Colonic mucosa (tissue), 4 donors: Measurements from ENCODE around the gene ANGPTL8. TPM values are rescaled to one million over a fixed set of nuclear protein-coding genes. Genes with fewer than 3 reads are reported as not detected.

Experiments used
- DNase-seq: peaks from one replicate; pipeline ENCODE4 v3.0.0-alpha.2; 2020
- H3K27ac ChIP-seq: fragments of 200-600 bp; one replicate; pipeline ENCODE4 v1.8.0; 2021
- H3K27me3 ChIP-seq: fragments of 200-600 bp; one replicate; pipeline ENCODE4 v1.8.0; 2021
- H3K36me3 ChIP-seq: fragments of 200-600 bp; one replicate; pipeline ENCODE4 v1.8.0; 2021
- H3K4me1 ChIP-seq: fragments of 200-600 bp; one replicate; pipeline ENCODE4 v1.8.0; 2021; ENCODE audit warnings: mild to moderate bottlenecking
- H3K4me3 ChIP-seq: fragments of 200-600 bp; one replicate; pipeline ENCODE4 v1.8.0; 2021
- H3K9ac ChIP-seq, 2 donors: one replicate each; pipeline ENCODE4 v1.7.0; 2013; ENCODE audit warnings: control low read depth in 2 of 2, low read depth in 2 of 2, low read length in 2 of 2
- H3K9me3 ChIP-seq: fragments of 200-600 bp; one replicate; pipeline ENCODE4 v1.8.0; 2021
- intact Hi-C: fragments of 100-400 bp; cut with DNase I; formaldehyde crosslinking; loops from one replicate; pipeline ENCODE4 v1.14.1; 2022
- total RNA-seq, 2 donors: library from RNA; stranded (reverse); fragmentation: NEBNext Ultra II Directional in 1 of 2; extraction: Animal tissue kit (Norgen Biotek cat#: 25700) in 1 of 2; gene quantifications; one replicate each; pipeline ENCODE4 v1.2.1, GENCODE V29; 2021
- TF ChIP-seq, protein P1 (sequence below): fragments of 200-600 bp; IDR thresholded peaks from one replicate; pipeline ENCODE4 v1.8.0; 2022; ENCODE audit warnings: antibody characterized with exemption, mild to moderate bottlenecking
- donor health status: healthy.
- donor health status: DM: no; HTN: no; CAD: no.
- donor health status: DM: no; HTN: no; CAD: no.

The ANGPTL8 gene
- total RNA-seq, 2 donors from 2014 or later = not detected

DNA sequence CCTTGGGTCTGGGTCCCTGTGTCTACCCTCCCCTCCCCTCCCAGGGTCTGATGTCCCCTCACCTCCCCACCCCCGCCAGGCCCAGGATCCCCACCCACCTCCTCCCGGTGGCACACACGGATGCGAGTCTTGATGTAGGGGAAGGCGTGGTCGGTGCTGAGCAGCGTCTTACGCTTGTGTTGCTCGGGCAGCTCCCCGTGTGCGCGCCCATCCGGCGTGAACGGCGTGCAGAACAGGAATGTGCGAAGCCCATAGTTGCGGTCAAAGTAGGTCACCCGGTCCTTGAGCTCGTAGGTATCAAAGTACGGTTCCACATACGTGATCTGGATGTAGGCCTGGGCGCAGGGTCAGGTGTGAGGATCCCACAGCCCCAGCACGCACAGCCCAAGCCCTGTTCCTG, 37.6 kb upstream of the ANGPTL8 start:
- Histone ChIP-seq H3K9ac (no peak overlapping the region), H3K4me1 (no peaks in the 10 kb centered on the region), H3K36me3 (no peaks in the 10 kb centered on the region), H3K9me3 (no peaks in the 10 kb centered on the region), H3K27ac (no peak overlapping the region), H3K4me3 (no peak overlapping the region), H3K27me3 (no peaks in the 10 kb centered on the region)
- intact Hi-C loops = no loop called here
- TF ChIP-seq, protein P1, sequence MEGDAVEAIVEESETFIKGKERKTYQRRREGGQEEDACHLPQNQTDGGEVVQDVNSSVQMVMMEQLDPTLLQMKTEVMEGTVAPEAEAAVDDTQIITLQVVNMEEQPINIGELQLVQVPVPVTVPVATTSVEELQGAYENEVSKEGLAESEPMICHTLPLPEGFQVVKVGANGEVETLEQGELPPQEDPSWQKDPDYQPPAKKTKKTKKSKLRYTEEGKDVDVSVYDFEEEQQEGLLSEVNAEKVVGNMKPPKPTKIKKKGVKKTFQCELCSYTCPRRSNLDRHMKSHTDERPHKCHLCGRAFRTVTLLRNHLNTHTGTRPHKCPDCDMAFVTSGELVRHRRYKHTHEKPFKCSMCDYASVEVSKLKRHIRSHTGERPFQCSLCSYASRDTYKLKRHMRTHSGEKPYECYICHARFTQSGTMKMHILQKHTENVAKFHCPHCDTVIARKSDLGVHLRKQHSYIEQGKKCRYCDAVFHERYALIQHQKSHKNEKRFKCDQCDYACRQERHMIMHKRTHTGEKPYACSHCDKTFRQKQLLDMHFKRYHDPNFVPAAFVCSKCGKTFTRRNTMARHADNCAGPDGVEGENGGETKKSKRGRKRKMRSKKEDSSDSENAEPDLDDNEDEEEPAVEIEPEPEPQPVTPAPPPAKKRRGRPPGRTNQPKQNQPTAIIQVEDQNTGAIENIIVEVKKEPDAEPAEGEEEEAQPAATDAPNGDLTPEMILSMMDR = no peak
- no peak for DNase-seq

GRCh38 chr19:11202488-11203193, 36.8 kb upstream of the ANGPTL8 start:
- no peaks in the 10 kb centered on the region for H3K9me3 ChIP-seq
- H3K4me3 ChIP-seq = no peak overlapping the region
- intact Hi-C loops = no loop called here
- peak overlapping the region; percentile 60 for H3K27ac ChIP-seq
- no peaks in the 10 kb centered on the region for H3K27me3 ChIP-seq
- TF ChIP-seq, protein P1 = no peak
- H3K9ac ChIP-seq = peak overlapping the region; percentile 13 to 31
- H3K4me1 ChIP-seq = no peaks in the 10 kb centered on the region
- H3K36me3 ChIP-seq = no peaks in the 10 kb centered on the region
- DNase-seq = no peak

DNA sequence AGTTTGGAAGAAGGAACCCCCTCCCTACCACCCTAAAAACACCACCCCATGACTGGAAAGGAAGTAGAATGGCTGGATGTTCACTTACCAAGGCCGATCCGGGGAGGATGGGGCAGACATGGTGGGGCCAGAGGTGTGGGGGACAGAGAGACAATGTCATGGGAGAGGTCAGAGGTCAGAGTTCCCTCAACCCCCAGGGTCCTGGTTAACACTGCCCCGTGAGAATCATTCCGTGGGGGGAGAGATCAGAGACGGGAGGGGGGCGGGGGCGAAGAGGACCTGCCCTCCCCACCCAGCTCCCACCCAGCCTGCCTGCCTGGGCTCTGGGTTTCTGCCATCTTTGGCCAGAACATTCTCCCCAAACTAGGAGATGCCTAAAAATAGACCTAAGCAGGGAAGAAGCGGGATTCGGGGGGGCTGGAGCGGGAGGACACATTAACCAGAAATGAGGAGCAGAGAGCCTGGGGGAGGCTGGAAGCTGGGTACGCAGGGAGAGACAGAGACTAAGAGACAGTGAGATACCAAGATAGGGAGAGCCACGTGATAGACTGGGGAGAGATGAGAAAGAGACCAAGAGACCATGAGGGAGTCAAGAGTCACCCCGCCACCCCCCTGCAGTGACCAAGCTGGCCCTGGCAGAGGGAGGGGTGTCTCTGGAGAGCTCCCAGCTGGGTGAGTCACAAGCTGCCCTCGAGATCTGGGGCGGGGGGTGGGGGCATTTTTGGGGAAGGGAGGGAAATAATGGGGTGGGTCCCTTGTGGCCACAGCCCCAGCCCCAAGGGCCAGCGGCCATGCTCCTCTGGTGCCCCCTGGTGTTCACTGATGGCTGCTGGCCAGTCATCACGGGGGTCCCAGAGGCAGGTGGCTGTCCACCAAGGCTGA, 36.0 kb upstream of the ANGPTL8 start:
- intact Hi-C loops = loop anchor here (1.0 to 2.0 kb wide), 2 partner anchors 66 to 167 kb away; no protein-coding TSS in a partner anchor
- no peaks in the 10 kb centered on the region for H3K27me3 ChIP-seq
- DNase-seq = peak; percentile 75
- H3K9me3 ChIP-seq = no peaks in the 10 kb centered on the region
- no peak overlapping the region for H3K4me3 ChIP-seq
- no peaks in the 10 kb centered on the region for H3K36me3 ChIP-seq
- no peaks in the 10 kb centered on the region for H3K4me1 ChIP-seq
- H3K27ac ChIP-seq = peak overlapping the region; percentile 60
- TF ChIP-seq, protein P1 = peak; percentile 74
- H3K9ac ChIP-seq = peak overlapping the region; percentile 13 to 31

DNA sequence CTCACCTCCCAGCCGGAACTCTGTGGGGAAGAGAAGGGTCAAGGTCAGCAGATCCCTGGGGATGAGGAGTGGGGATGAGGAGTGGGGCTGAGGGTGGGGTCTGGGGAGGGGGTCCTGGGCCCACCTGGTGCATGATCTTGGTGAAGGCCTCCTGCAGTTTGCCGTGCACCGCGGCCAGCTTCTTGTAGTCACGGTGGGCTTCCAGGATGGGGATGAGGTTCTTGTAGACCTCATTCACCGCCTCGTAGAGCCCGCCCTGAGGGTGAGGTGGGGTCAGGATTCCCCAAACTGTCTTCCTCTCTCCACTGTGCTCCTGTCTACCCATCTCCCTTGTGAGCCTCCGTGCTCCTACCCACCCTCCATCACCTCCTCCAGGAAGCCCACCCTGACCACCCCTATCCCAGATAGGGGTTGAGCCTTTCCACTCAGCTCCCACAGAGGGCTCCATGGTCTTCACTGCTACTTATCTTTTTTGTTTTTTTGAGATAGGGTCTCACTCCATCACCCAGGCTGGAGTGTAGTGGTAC, 35.3 kb upstream of the ANGPTL8 start:
- Histone ChIP-seq H3K4me3 (no peak overlapping the region), H3K27me3 (no peaks in the 10 kb centered on the region), H3K4me1 (no peaks in the 10 kb centered on the region), H3K9me3 (no peaks in the 10 kb centered on the region), H3K9ac (no peak overlapping the region), H3K36me3 (no peaks in the 10 kb centered on the region), H3K27ac (peak overlapping the region; percentile 60)
- TF ChIP-seq, protein P1 = no peak
- intact Hi-C loops = loop anchor here (1.0 to 2.0 kb wide), 2 partner anchors 67 to 167 kb away; no protein-coding TSS in a partner anchor
- no peak for DNase-seq

- TF ChIP-seq, protein P1 = no peak
- no peaks in the 10 kb centered on the region for H3K27me3 ChIP-seq
- peak overlapping the region; percentile 26 for H3K27ac ChIP-seq
Measured at GRCh38 chr19:11204943-11205349, 34.5 kb upstream of the ANGPTL8 start.

More at GRCh38 chr19:11204943-11205349, 34.5 kb upstream of the ANGPTL8 start:
- H3K4me3 ChIP-seq = no peak overlapping the region
- H3K9me3 ChIP-seq = no peaks in the 10 kb centered on the region
- DNase-seq = no peak
- intact Hi-C loops = loop anchor here (1.0 to 2.0 kb wide), 2 partner anchors 68 to 168 kb away; no protein-coding TSS in a partner anchor
- no peak overlapping the region for H3K9ac ChIP-seq
- H3K4me1 ChIP-seq = no peaks in the 10 kb centered on the region
- H3K36me3 ChIP-seq = no peaks in the 10 kb centered on the region
